Gastroesophageal sphincter (tissue), 3 donors: Measurements from ENCODE around the gene MYLK.

Source experiments
- CTCF ChIP-seq, 4 experiments: fragments of 200-600 bp in 2 of 4; fragments of 450-650 bp in 2 of 4; sonication (generic) in 1 of 4; IDR thresholded peaks; one replicate each; pipeline ENCODE4 v1.5.1; 2017 to 2019; ENCODE audit warnings: antibody characterized with exemption in 4 of 4, mild to moderate bottlenecking in 2 of 4, moderate library complexity in 2 of 4
- EP300 ChIP-seq: sonication (generic); formaldehyde crosslinking; IDR thresholded peaks from one replicate; pipeline ENCODE4 v1.6.1; 2017; ENCODE audit warnings: antibody characterized with exemption, mild to moderate bottlenecking
- POLR2A ChIP-seq, 2 donors: fragments of 450-650 bp; IDR thresholded peaks; one replicate each; pipeline ENCODE4 v1.6.1; 2017; ENCODE audit warnings: antibody characterized with exemption in 2 of 2, mild to moderate bottlenecking in 2 of 2, moderate library complexity in 1 of 2
- POLR2AphosphoS5 ChIP-seq: sonication (generic); formaldehyde crosslinking; IDR thresholded peaks from one replicate; pipeline ENCODE4 v1.6.1; 2017; ENCODE audit warnings: antibody characterized with exemption

- TF ChIP-seq POLR2AphosphoS5 (peak; percentile 99), CTCF (IDR thresholded peaks at IDR 0.05) (no peak), POLR2A (IDR thresholded peaks at IDR 0.05) (peak; percentile 83 to 86), EP300 (no peak)
Measured at GRCh38 chr3:123620343-123620742, 263.8 kb downstream of the MYLK start.
